Common myeloid progenitor, CD34-positive (primary cell): ENCODE measurements around the gene OCIAD2.
A peak's percentile ranks its signal among the peaks of the same experiment; 100 is the strongest.

Source experiments
- CTCF ChIA-PET: fragments of 350-600 bp; sonication (Branson Sonifier 250); formaldehyde crosslinking; loops from one replicate; lab custom pipeline; 2021; ENCODE audit warnings: antibody characterized with exemption; lab: Charles Lee
- POLR2A ChIA-PET: fragments of 350-600 bp; sonication (Branson Sonifier 250); formaldehyde crosslinking; loops from one replicate; lab custom pipeline; 2021; ENCODE audit warnings: antibody characterized with exemption; lab: Charles Lee
- DNase-seq, 3 donors: peaks; one replicate each; pipeline versions ENCODE4 v3.0.0 to v3.0.0-alpha.2; 2013
- H3K27ac ChIP-seq, 2 experiments: 1 replicate in 1 of 2; 2 replicates in 1 of 2; pipeline ENCODE4 v1.7.0; 2013; ENCODE audit warnings: inconsistent platforms in 2 of 2, low read length in 2 of 2, mild to moderate bottlenecking in 2 of 2, low read depth in 1 of 2, moderate library complexity in 1 of 2; ENCODE audit not compliant: severe bottlenecking in 2 of 2, insufficient read depth in 1 of 2, poor library complexity in 1 of 2
- H3K27me3 ChIP-seq, 5 experiments: replicated peaks in 2 of 5; 1 replicate in 3 of 5; 2 replicates in 2 of 5; pipeline versions ENCODE4 v1.6.1 to v1.7.0; 2013; ENCODE audit warnings: low read length in 4 of 5, mild to moderate bottlenecking in 2 of 5, moderate library complexity in 2 of 5, inconsistent platforms in 1 of 5; ENCODE audit not compliant: insufficient read depth in 5 of 5, control insufficient read depth in 4 of 5
- H3K36me3 ChIP-seq, 4 experiments: 1 replicate in 2 of 4; 2 replicates in 2 of 4; pipeline versions ENCODE4 v1.6.1 to v1.7.0; 2013; ENCODE audit warnings: low read length in 3 of 4, control low read depth in 1 of 4, mild to moderate bottlenecking in 1 of 4; ENCODE audit not compliant: control insufficient read depth in 4 of 4, insufficient read depth in 4 of 4
- H3K4me1 ChIP-seq, 4 experiments: 1 replicate in 3 of 4; 2 replicates in 1 of 4; pipeline versions ENCODE4 v1.6.1 to v1.7.1; 2013; ENCODE audit warnings: low read length in 3 of 4, mild to moderate bottlenecking in 3 of 4, control low read depth in 1 of 4, inconsistent platforms in 1 of 4, moderate library complexity in 1 of 4; ENCODE audit not compliant: control insufficient read depth in 4 of 4, insufficient read depth in 4 of 4; ENCODE audit errors: control extremely low read depth in 1 of 4
- H3K4me3 ChIP-seq, 7 experiments: 1 replicate in 4 of 7; 2 replicates in 3 of 7; pipeline versions ENCODE4 v1.5.1 to v1.7.0; 2013; ENCODE audit warnings: mild to moderate bottlenecking in 7 of 7, low read length in 6 of 7, moderate library complexity in 6 of 7, inconsistent platforms in 2 of 7, low read depth in 2 of 7, control low read depth in 1 of 7; ENCODE audit not compliant: insufficient read depth in 4 of 7, control insufficient read depth in 1 of 7; ENCODE audit errors: extremely low read depth in 1 of 7
- H3K9me3 ChIP-seq, 5 experiments: 1 replicate in 4 of 5; 2 replicates in 1 of 5; pipeline versions ENCODE4 v1.6.1 to v1.7.1; 2013; ENCODE audit warnings: low read length in 4 of 5, mild to moderate bottlenecking in 2 of 5, inconsistent platforms in 1 of 5, low read depth in 1 of 5, moderate library complexity in 1 of 5; ENCODE audit not compliant: control insufficient read depth in 4 of 5, insufficient read depth in 2 of 5; ENCODE audit errors: control extremely low read depth in 1 of 5
- WGBS: methylation state at CpG from one replicate; pipeline ENCODE4 v1.1.5; 2013; ENCODE audit not compliant: insufficient coverage; 5-methylcytosine and 5-hydroxymethylcytosine counted together

OCIAD2 gene

GRCh38 chr4:48902266-48902665, 4.3 kb downstream of the OCIAD2 start:
- H3K27ac ChIP-seq: no peak overlapping the region
- CTCF ChIA-PET: interaction anchor here (1.3 kb wide), 1 partner anchor 316 kb away, joined by 3 read pairs; no protein-coding TSS in a partner anchor
- no peaks in the 10 kb centered on the region for H3K9me3 ChIP-seq
- H3K4me3 ChIP-seq: no peak overlapping the region
- DNase-seq: no peak
- H3K27me3 ChIP-seq: no peaks in the 10 kb centered on the region
- peaks cover 2 to 38% (median 29%) of the 10 kb centered on the region in 4 experiments for H3K4me1 ChIP-seq
- H3K36me3 ChIP-seq: peaks cover 11 to 29% (median 25%) of the 10 kb centered on the region in 4 experiments
- POLR2A ChIA-PET: no interaction called here

- Histone ChIP-seq H3K4me1 (peaks cover 2 to 32% (median 25%) of the 10 kb centered on the region in 4 experiments), H3K36me3 (peaks cover 11 to 40% (median 34%) of the 10 kb centered on the region in 4 experiments), H3K4me3 (no peak overlapping the region), H3K27ac (no peak overlapping the region), H3K27me3 (no peaks in the 10 kb centered on the region), H3K9me3 (no peaks in the 10 kb centered on the region)
- ChIA-PET POLR2A (interaction anchor here (0.6 to 0.7 kb wide), 2 partner anchors 122 to 223 kb away, joined by 3 read pairs; no protein-coding TSS in a partner anchor), CTCF (interaction anchor here (1.3 to 1.6 kb wide), 2 partner anchors 9 to 315 kb away, joined by 3 to 10 read pairs; no protein-coding TSS in a partner anchor)
- 100% methylated on average over 1 of the region's 4 CpGs for WGBS
- no peak for DNase-seq
These were observed 5.4 kb downstream of the OCIAD2 start for GRCh38 chr4:48901196-48901595.

- CTCF ChIA-PET: interaction anchor here (1.6 kb wide), 1 partner anchor 8 kb away, joined by 10 read pairs; no protein-coding TSS in a partner anchor
- Histone ChIP-seq H3K27ac (no peak overlapping the region), H3K4me3 (peak overlapping the region in 2 of 7 experiments; percentile 10 to 37), H3K4me1 (peaks cover 2 to 24% (median 17%) of the 10 kb centered on the region in 4 experiments), H3K36me3 (peaks cover 16 to 51% (median 43%) of the 10 kb centered on the region in 4 experiments), H3K27me3 (no peaks in the 10 kb centered on the region), H3K9me3 (no peaks in the 10 kb centered on the region)
- WGBS: 36% methylated on average over 3 of the region's 4 CpGs
- POLR2A ChIA-PET: no interaction called here
- DNase-seq: peak in 2 of 3 donors; percentile 16 to 30
These were observed 6.6 kb downstream of the OCIAD2 start for GRCh38 chr4:48899950-48900349.

GRCh38 chr4:48899432-48899749, 7.2 kb downstream of the OCIAD2 start:
- POLR2A ChIA-PET: no interaction called here

GRCh38 chr4:48898733-48899431, 7.7 kb downstream of the OCIAD2 start:
- ChIA-PET CTCF (interaction anchor here (0.7 to 0.9 kb wide), 2 partner anchors 51 to 103 kb away, joined by 3 read pairs; no protein-coding TSS in a partner anchor), POLR2A (no interaction called here)
- Histone ChIP-seq H3K27me3 (no peaks in the 10 kb centered on the region), H3K27ac (peak overlapping the region; percentile 30 to 36), H3K36me3 (peaks cover 19 to 47% (median 38%) of the 10 kb centered on the region in 4 experiments), H3K4me3 (peak overlapping the region in 4 of 7 experiments; percentile 16 to 63 (median 26)), H3K4me1 (peaks cover 2 to 24% (median 17%) of the 10 kb centered on the region in 4 experiments), H3K9me3 (no peaks in the 10 kb centered on the region)
- DNase-seq: peak; percentile 73 to 90 (median 87)
- 0% methylated on average over 1 of the region's 5 CpGs for WGBS

More at GRCh38 chr4:48899432-48899749, 7.2 kb downstream of the OCIAD2 start:
- CTCF ChIA-PET: no interaction called here
- H3K27me3 ChIP-seq: no peaks in the 10 kb centered on the region
- peak overlapping the region; percentile 30 to 36 for H3K27ac ChIP-seq
- peaks cover 19 to 51% (median 42%) of the 10 kb centered on the region in 4 experiments for H3K36me3 ChIP-seq
- H3K4me1 ChIP-seq: peaks cover 2 to 24% (median 17%) of the 10 kb centered on the region in 4 experiments
- DNase-seq: no peak
- no peaks in the 10 kb centered on the region for H3K9me3 ChIP-seq
- WGBS: 20% methylated on average over 1 of the region's 1 CpG
- peak overlapping the region in 5 of 7 experiments; percentile 16 to 63 (median 27) for H3K4me3 ChIP-seq

- no peak for DNase-seq
- Histone ChIP-seq H3K36me3 (peaks cover 25 to 56% (median 38%) of the 10 kb centered on the region in 4 experiments), H3K9me3 (peaks cover 0 to 2% (median 0%) of the 10 kb centered on the region in 5 experiments), H3K4me1 (peaks cover 2 to 24% (median 17%) of the 10 kb centered on the region in 4 experiments), H3K27me3 (no peaks in the 10 kb centered on the region), H3K4me3 (no peak overlapping the region), H3K27ac (no peak overlapping the region)
- 100% methylated on average over 3 of the region's 3 CpGs for WGBS
- ChIA-PET POLR2A (no interaction called here), CTCF (interaction anchor here (0.7 to 1.0 kb wide), 2 partner anchors 10 to 318 kb away, joined by 3 to 4 read pairs; partner anchors contain the start of gene OCIAD2)
These were observed 9.7 kb downstream of the OCIAD2 start for GRCh38 chr4:48896845-48897244.
